H1 (cell line): ENCODE data around the gene PUS7L. TPM values are rescaled to one million over a fixed set of nuclear protein-coding genes. Genes with fewer than 3 reads are reported as not detected.

Experiments
- EGR1 ChIP-seq: IDR thresholded peaks from 2 replicates; pipeline ENCODE4 v1.6.1; 2011; ENCODE audit warnings: low read depth, low read length, borderline replicate concordance
- FOSL1 ChIP-seq: IDR thresholded peaks from 2 replicates; pipeline ENCODE4 v1.6.1; 2011; ENCODE audit warnings: mild to moderate bottlenecking, low read depth, low read length, moderate library complexity; ENCODE audit not compliant: insufficient read depth
- JUND ChIP-seq: IDR thresholded peaks from 2 replicates; pipeline ENCODE4 v1.6.1; 2011; ENCODE audit warnings: mild to moderate bottlenecking, improper control_type of control experiment, low read length
- KDM4A ChIP-seq: IDR thresholded peaks from one replicate; pipeline ENCODE4 v1.7.1; 2012; ENCODE audit warnings: low read depth, mild to moderate bottlenecking, moderate library complexity, low read length, inconsistent platforms; ENCODE audit not compliant: severe bottlenecking
- POLR2A ChIP-seq, 2 experiments: IDR thresholded peaks; 1 replicate in 1 of 2; 2 replicates in 1 of 2; pipeline ENCODE4 v1.6.1; 2011; ENCODE audit warnings: low read depth in 2 of 2, low read length in 2 of 2, mild to moderate bottlenecking in 2 of 2; ENCODE audit errors: control extremely low read depth in 1 of 2
- RAD21 ChIP-seq, 2 experiments: IDR thresholded peaks in 1 of 2; conservative IDR thresholded peaks in 1 of 2; 2 replicates each; pipeline ENCODE4 v1.6.1; 2011; ENCODE audit warnings: low read depth in 2 of 2, low read length in 2 of 2, improper control_type of control experiment in 1 of 2, inconsistent platforms in 1 of 2, mild to moderate bottlenecking in 1 of 2, moderate library complexity in 1 of 2
- RXRA ChIP-seq: IDR thresholded peaks from 2 replicates; pipeline ENCODE4 v1.6.1; 2011; ENCODE audit warnings: low read depth, mild to moderate bottlenecking, low read length, moderate library complexity; ENCODE audit not compliant: insufficient read depth
- SIX5 ChIP-seq: IDR thresholded peaks from 2 replicates; pipeline ENCODE4 v1.6.1; 2011; ENCODE audit warnings: mild to moderate bottlenecking, low read depth, low read length
- TAF7 ChIP-seq: optimal IDR thresholded peaks from 2 replicates; pipeline ENCODE3; 2011; ENCODE audit warnings: low read depth, mild to moderate bottlenecking, inconsistent platforms, low read length, moderate library complexity, borderline replicate concordance
- YY1 ChIP-seq: IDR thresholded peaks from 2 replicates; pipeline ENCODE4 v1.6.1; 2011; ENCODE audit warnings: low read depth, mild to moderate bottlenecking, low read length
- polyA plus RNA-seq, 7 experiments: library from polyadenylated mRNA; depleted of rRNA in 3 of 7; stranded (reverse) in 5 of 7; unstranded in 2 of 7; fragments of >200 nt in 5 of 7; fragments of 200-250 nt in 2 of 7; gene quantifications; 1 replicate in 5 of 7; 2 replicates in 1 of 7; 4 replicates in 1 of 7; pipeline versions ENCODE4 v1.2.1 to v1.2.3, GENCODE V29; 2011 to 2013; ENCODE audit warnings: missing spikeins in 2 of 7, mixed read lengths in 2 of 7
- total RNA-seq: library from RNA; stranded (reverse); fragmentation: NEBNext Ultra II Directional; extraction: Animal tissue kit (Norgen Biotek cat#: 25700); gene quantifications from 2 replicates; pipeline ENCODE4 v1.2.1, GENCODE V29; 2021
- TF ChIP-seq, protein P1 (sequence below): fragments of 300-600 bp; sonication (generic); IDR thresholded peaks from 2 replicates; pipeline ENCODE4 v1.7.1; 2012; ENCODE audit warnings: low read length, moderate library complexity, mild to moderate bottlenecking, inconsistent platforms; ENCODE audit not compliant: insufficient replicate concordance

Gene PUS7L
- total and polyA plus RNA-seq, 2 of the 8 experiments (the other 6 are each of a cell fraction or from before 2014, with no cell fraction given), result 3.6 to 26.8 TPM

DNA sequence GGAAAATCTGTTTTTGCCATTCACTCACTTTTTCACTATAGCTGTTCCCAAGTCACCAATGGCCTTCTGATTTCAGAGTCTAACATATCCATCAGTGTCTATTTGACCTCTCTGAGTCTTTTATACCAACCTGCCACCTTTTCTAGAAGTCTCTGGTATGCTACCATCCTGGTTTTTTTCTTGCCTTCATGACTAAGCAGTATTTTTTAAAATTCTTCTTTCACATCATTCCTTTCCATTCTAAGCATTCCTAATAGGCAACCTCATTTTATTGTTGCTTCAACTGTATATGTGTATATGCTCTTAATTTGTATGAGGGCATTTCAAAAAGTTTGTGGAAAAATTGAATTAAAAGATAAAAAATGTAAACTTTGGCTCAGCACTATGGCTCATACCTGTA lies 5.2 kb upstream of the PUS7L start (continued):
- TF ChIP-seq, protein P1, sequence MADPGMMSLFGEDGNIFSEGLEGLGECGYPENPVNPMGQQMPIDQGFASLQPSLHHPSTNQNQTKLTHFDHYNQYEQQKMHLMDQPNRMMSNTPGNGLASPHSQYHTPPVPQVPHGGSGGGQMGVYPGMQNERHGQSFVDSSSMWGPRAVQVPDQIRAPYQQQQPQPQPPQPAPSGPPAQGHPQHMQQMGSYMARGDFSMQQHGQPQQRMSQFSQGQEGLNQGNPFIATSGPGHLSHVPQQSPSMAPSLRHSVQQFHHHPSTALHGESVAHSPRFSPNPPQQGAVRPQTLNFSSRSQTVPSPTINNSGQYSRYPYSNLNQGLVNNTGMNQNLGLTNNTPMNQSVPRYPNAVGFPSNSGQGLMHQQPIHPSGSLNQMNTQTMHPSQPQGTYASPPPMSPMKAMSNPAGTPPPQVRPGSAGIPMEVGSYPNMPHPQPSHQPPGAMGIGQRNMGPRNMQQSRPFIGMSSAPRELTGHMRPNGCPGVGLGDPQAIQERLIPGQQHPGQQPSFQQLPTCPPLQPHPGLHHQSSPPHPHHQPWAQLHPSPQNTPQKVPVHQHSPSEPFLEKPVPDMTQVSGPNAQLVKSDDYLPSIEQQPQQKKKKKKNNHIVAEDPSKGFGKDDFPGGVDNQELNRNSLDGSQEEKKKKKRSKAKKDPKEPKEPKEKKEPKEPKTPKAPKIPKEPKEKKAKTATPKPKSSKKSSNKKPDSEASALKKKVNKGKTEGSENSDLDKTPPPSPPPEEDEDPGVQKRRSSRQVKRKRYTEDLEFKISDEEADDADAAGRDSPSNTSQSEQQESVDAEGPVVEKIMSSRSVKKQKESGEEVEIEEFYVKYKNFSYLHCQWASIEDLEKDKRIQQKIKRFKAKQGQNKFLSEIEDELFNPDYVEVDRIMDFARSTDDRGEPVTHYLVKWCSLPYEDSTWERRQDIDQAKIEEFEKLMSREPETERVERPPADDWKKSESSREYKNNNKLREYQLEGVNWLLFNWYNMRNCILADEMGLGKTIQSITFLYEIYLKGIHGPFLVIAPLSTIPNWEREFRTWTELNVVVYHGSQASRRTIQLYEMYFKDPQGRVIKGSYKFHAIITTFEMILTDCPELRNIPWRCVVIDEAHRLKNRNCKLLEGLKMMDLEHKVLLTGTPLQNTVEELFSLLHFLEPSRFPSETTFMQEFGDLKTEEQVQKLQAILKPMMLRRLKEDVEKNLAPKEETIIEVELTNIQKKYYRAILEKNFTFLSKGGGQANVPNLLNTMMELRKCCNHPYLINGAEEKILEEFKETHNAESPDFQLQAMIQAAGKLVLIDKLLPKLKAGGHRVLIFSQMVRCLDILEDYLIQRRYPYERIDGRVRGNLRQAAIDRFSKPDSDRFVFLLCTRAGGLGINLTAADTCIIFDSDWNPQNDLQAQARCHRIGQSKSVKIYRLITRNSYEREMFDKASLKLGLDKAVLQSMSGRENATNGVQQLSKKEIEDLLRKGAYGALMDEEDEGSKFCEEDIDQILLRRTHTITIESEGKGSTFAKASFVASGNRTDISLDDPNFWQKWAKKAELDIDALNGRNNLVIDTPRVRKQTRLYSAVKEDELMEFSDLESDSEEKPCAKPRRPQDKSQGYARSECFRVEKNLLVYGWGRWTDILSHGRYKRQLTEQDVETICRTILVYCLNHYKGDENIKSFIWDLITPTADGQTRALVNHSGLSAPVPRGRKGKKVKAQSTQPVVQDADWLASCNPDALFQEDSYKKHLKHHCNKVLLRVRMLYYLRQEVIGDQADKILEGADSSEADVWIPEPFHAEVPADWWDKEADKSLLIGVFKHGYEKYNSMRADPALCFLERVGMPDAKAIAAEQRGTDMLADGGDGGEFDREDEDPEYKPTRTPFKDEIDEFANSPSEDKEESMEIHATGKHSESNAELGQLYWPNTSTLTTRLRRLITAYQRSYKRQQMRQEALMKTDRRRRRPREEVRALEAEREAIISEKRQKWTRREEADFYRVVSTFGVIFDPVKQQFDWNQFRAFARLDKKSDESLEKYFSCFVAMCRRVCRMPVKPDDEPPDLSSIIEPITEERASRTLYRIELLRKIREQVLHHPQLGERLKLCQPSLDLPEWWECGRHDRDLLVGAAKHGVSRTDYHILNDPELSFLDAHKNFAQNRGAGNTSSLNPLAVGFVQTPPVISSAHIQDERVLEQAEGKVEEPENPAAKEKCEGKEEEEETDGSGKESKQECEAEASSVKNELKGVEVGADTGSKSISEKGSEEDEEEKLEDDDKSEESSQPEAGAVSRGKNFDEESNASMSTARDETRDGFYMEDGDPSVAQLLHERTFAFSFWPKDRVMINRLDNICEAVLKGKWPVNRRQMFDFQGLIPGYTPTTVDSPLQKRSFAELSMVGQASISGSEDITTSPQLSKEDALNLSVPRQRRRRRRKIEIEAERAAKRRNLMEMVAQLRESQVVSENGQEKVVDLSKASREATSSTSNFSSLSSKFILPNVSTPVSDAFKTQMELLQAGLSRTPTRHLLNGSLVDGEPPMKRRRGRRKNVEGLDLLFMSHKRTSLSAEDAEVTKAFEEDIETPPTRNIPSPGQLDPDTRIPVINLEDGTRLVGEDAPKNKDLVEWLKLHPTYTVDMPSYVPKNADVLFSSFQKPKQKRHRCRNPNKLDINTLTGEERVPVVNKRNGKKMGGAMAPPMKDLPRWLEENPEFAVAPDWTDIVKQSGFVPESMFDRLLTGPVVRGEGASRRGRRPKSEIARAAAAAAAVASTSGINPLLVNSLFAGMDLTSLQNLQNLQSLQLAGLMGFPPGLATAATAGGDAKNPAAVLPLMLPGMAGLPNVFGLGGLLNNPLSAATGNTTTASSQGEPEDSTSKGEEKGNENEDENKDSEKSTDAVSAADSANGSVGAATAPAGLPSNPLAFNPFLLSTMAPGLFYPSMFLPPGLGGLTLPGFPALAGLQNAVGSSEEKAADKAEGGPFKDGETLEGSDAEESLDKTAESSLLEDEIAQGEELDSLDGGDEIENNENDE, result no peak
- TF ChIP-seq JUND (no peak), YY1 (no peak), KDM4A (no peak), POLR2A (IDR thresholded peaks at IDR 0.05; ENCODE audit: control extremely low read depth in 1 of 2, low read depth in 2 of 2, low read length in 2 of 2) (no peak), TAF7 (no peak), RAD21 (IDR thresholded peaks at IDR 0.05 in 1 of 2, conservative IDR thresholded peaks at IDR 0.05 in 1 of 2; ENCODE audit: low read depth in 2 of 2, low read length in 2 of 2) (no peak), RXRA (no peak), FOSL1 (no peak), SIX5 (no peak), EGR1 (no peak)
